Activated T-cell treated with anti-CD3 and anti-CD28 coated beads for 1 hour (primary cell): ENCODE data around the gene CCL11.

ENCODE experiments used
- DNase-seq: peaks from one replicate; pipeline ENCODE4 v3.0.0-alpha.2; 2020; ENCODE audit warnings: low read depth

The CCL11 gene

GRCh38 chr17:34285286-34285792, at the start of gene CCL11:
Gene CCL11 (plus strand): TSS chr17:34285742. CDS start chr17:34285809, 67 bp downstream.
- no peak for DNase-seq

GRCh38 chr17:34236281-34236892, 49.2 kb upstream of the CCL11 start:
- DNase-seq = no peak

- DNase-seq = no peak
Measured at GRCh38 chr17:34237458-34237857, 48.1 kb upstream of the CCL11 start.

GRCh38 chr17:34241062-34241461, 44.5 kb upstream of the CCL11 start:
- DNase-seq = no peak

DNA sequence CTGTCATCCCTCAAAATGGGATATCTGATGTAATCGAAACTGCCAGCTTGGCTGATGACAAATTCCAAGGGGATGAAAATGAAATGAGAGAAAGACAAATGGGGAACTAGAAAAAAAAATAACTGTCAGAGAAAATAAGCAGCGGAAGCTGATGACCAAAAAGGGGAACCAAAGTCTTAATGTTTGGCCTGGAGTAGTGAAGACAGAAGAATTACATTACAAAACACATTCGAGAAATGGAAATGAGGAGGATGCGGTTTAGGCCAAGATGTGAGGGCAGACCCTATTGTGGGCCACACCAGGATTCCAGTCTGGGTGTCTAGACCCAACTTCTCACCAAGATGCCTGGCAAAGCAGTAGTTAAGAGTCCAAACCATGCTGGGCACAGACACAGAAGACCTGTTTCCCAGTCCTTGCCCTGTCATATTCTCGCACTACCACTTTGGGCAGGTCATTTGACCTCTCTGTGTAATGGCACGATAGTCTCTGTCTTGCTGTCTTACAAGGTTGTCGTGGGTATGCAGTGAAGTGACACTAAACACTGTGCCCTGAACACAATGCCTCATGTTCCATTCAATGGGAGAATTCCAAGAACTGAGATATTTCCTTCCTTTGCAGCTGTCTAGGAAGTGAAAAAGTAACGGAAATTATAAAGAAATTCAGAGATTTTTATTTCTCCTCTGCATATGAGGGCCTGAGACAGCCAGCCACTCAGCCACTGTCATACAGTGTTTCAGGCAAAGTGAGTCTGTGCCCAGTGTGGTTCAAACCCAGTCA, 42.8 kb upstream of the CCL11 start:
- no peak for DNase-seq

GRCh38 chr17:34243364-34244320, 41.9 kb upstream of the CCL11 start:
- no peak for DNase-seq

- no peak for DNase-seq
Measured at GRCh38 chr17:34245351-34245905, 40.1 kb upstream of the CCL11 start.

- no peak for DNase-seq
Measured at GRCh38 chr17:34246446-34246845, 39.1 kb upstream of the CCL11 start.

DNA sequence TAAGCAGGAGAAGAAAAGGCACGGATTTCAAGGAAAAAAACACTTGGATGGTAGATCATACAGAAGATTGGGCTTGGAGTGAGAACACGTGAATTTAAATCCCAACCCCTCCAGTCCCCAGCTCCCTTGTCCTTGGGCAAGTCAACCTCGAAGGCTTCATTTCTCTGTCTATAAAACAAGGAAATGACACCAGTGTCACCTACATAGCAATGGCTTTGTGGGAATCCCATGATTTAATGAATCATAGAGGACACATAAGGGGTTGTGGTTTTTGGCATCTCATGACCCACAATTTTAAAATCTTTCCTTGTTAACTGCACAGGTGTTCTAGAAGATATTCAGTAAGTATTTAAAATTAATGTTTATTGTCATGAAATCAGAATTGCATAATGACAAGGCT, 38.7 kb upstream of the CCL11 start:
- DNase-seq = no peak

DNA sequence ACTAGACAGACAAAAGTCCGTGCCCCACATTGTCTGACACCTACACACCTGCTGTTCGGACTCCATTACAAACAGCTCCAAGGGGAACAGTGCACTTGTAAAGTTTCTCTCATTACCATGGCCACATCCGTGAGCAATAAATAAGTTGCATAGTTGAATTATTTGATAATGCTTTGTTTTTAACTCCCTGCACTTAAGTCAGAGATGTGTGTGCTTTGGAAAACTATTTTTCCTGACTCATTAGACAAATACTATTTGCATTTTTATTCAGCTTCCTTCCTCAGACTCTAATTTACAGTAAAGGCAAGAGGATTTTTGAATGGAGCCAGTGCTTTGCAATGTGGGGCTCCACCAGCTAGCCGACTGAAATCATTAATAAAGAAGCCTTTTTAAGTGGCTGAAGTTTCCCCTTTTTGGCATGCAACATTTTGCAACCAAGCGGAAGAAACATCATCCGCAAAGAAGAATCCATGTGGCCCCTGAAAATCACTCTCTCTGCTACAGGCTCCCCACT, 37.0 kb upstream of the CCL11 start:
- no peak for DNase-seq

GRCh38 chr17:34249061-34249460, 36.5 kb upstream of the CCL11 start:
- DNase-seq = no peak

DNA sequence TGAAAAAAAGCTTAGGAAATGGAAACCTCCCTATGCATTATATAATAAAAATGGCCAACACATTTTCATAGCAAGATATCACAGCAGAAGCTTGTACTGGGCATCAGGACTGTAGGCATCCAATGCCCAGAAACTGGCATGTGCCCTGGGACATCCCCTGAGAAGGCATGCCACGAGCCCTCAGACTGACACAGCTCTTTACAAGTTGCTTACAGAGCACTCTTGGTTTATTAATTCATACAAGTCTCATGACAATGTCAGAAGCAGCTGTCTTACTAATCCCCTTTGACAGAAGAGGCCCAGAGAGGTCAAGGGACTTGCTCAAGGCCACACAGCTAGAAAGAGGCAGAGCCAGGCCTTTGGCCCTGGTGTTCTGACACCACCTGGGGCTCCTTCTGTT, 36.1 kb upstream of the CCL11 start:
- no peak for DNase-seq

DNA sequence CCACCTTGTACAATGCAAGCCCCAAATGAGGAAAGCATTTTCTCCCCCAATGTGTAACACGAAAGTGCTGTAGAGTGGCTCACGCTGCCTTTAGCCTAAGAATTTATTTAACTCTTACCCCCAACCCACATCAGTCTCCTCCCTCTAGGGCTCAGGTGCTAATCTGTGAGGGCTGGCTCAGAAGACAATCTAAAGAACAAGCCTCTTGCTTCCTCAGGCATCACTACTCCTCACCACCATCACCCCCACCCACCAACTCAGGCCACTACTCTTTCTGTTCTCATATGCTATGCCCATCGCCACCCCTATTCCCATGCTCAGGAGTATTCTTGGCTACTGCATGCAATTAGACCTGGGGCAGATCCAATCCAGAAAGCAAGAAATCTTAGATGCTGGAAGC, 34.4 kb upstream of the CCL11 start:
- no peak for DNase-seq

- DNase-seq = no peak
Measured at GRCh38 chr17:34252095-34252443, 33.5 kb upstream of the CCL11 start.

GRCh38 chr17:34252444-34253138, 33.0 kb upstream of the CCL11 start:
- DNase-seq = no peak

- no peak for DNase-seq
Measured at GRCh38 chr17:34253139-34253525, 32.4 kb upstream of the CCL11 start.

DNA sequence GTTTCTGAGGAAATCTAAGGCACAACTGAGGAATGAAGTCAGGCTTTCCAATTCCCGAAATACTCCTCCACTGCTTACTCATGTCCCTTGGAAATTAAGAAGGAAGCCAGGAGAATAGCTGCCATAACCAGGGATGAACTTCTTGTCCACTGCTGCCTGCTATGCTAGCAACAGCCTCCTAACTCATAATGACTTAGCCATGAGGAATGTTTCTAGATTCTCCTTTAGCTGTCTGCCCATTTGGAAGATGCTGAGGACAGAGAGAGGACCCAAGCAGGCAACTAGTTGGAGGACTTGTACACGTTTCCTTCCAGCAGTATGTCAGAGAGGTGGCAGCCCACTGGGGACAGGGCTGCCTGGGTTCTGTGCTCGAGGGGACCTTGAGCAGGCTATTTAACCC, 31.4 kb upstream of the CCL11 start:
- DNase-seq = no peak

GRCh38 chr17:34254651-34255380, 30.7 kb upstream of the CCL11 start, which contains the start of gene CCL2:
Gene CCL2 (plus strand): TSS chr17:34255285. CDS start chr17:34255350, 65 bp downstream.
- DNase-seq = no peak

DNA sequence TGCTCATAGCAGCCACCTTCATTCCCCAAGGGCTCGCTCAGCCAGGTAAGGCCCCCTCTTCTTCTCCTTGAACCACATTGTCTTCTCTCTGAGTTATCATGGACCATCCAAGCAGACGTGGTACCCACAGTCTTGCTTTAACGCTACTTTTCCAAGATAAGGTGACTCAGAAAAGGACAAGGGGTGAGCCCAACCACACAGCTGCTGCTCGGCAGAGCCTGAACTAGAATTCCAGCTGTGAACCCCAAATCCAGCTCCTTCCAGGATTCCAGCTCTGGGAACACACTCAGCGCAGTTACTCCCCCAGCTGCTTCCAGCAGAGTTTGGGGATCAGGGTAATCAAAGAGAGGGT, 30.2 kb upstream of the CCL11 start:
- no peak for DNase-seq

GRCh38 chr17:34255841-34256240, 29.7 kb upstream of the CCL11 start:
- DNase-seq = no peak
